Brain microvascular endothelial cell (primary cell): ENCODE data around the gene RUFY3.
"Not testable (repeated sequence)": the region's sequence is repeated elsewhere in the genome, so short reads cannot be mapped to it uniquely, and the experiment has no call there.

ENCODE experiments used
- DNase-seq: peaks from one replicate; pipeline ENCODE4 v3.0.0-alpha.2; 2020
- H3K27ac ChIP-seq: fragments of 250-450 bp; sonication (Bioruptor Pico); 2 replicates; pipeline ENCODE4 v1.5.1; 2020; ENCODE audit warnings: mild to moderate bottlenecking, moderate library complexity
- H3K27me3 ChIP-seq: fragments of 250-450 bp; sonication (Bioruptor Pico); replicated peaks from 2 replicates; pipeline ENCODE4 v1.5.1; 2020; ENCODE audit warnings: mild to moderate bottlenecking
- H3K36me3 ChIP-seq: fragments of 250-450 bp; sonication (Bioruptor Pico); replicated peaks from 2 replicates; pipeline ENCODE4 v1.5.1; 2020; ENCODE audit warnings: mild to moderate bottlenecking
- H3K4me3 ChIP-seq: 2 replicates; pipeline ENCODE4 v1.5.1; 2011; ENCODE audit warnings: low read depth, mild to moderate bottlenecking, control low read depth, low read length, moderate library complexity
- in situ Hi-C: cut with HindIII; loops from 2 replicates; pipeline ENCODE4 v1.10.0; 2017; ENCODE audit warnings: low sequenced_read_pairs, low pct_ligation_motif_present
- TF ChIP-seq, protein P1 (sequence below): IDR thresholded peaks from 2 replicates; pipeline ENCODE4 v1.5.1; 2011; ENCODE audit warnings: low read depth, mild to moderate bottlenecking, moderate library complexity, low read length, control low read depth, inconsistent platforms; ENCODE audit errors: missing control alignments

The RUFY3 gene

DNA sequence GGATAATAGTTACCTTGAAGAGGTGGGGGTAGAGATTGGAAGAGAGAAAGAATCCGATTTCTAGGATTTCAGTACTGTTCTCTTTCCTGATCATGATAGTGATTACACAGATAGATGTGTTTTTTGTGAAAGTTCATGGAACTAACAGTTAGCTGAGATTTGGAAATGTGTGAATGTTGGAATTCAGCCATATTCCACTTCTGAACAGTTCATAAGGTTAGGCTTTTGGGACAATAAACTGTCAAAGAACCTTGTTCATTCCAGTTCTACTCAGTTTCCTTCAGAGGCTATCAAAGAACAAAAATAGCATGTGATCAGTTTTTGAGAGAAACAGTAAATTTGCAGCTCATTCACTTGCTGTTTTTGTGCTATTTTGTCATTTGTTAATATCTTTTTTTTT, 43.6 kb downstream of the RUFY3 start:
- no peak overlapping the region for H3K4me3 ChIP-seq
- DNase-seq, result no peak
- peaks cover 27% of the 10 kb centered on the region for H3K36me3 ChIP-seq
- no peak overlapping the region for H3K27ac ChIP-seq
- TF ChIP-seq, protein P1, sequence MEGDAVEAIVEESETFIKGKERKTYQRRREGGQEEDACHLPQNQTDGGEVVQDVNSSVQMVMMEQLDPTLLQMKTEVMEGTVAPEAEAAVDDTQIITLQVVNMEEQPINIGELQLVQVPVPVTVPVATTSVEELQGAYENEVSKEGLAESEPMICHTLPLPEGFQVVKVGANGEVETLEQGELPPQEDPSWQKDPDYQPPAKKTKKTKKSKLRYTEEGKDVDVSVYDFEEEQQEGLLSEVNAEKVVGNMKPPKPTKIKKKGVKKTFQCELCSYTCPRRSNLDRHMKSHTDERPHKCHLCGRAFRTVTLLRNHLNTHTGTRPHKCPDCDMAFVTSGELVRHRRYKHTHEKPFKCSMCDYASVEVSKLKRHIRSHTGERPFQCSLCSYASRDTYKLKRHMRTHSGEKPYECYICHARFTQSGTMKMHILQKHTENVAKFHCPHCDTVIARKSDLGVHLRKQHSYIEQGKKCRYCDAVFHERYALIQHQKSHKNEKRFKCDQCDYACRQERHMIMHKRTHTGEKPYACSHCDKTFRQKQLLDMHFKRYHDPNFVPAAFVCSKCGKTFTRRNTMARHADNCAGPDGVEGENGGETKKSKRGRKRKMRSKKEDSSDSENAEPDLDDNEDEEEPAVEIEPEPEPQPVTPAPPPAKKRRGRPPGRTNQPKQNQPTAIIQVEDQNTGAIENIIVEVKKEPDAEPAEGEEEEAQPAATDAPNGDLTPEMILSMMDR, result no peak
- no peaks in the 10 kb centered on the region for H3K27me3 ChIP-seq
- in situ Hi-C loops, result no loop called here

DNA sequence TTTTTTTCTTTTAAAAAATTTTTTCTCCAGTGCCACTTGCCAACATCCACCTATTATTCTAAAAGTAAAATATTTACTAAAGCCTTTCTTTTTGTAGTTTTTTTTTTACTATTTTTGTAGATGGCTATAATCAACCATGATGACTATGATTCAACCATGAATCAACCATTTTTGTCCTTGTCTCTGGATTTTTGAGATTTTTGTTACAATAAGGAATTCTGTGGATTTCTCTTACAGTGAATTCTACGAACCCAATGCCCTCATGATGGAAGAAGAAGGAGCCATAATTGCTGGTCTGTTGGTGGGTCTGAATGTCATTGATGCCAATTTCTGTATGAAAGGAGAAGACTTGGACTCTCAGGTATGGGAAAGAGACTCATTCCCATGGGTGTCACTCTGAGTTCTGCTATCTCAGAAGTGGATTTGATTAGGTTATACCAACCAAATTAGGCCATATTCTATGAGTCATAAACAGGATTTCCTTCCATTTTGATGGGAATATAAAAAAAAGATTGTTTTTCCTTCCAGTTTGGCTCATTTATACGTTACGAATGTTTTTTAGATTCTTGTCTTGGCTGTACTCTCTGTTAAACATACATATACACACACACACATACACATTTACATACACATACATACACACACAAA, 46.7 kb downstream of the RUFY3 start:
- no peak overlapping the region for H3K4me3 ChIP-seq
- H3K36me3 ChIP-seq, result peaks cover 37% of the 10 kb centered on the region
- DNase-seq, result peak; percentile 8
- TF ChIP-seq, protein P1, result no peak
- in situ Hi-C loops, result no loop called here
- H3K27me3 ChIP-seq, result no peaks in the 10 kb centered on the region
- peak overlapping the region; percentile 69 for H3K27ac ChIP-seq

DNA sequence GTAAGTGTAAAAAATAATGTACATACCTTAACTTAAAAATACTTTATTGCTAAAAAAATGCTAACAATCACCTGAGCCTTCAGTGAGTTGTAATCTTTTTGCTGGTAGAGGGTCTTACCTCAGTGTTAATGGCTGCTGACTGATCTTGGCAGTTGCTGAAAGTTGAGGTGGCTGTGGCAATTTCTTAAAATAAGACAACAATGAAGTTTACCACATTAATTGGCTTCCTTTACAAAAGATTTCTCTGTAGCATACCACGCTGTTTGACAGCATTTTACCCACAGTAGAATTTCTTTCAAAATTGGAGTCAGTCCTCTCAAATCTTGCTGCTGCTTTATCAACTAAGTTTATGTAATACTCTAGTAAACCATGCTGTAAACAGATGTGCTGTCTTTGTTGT, 47.6 kb downstream of the RUFY3 start:
- H3K4me3 ChIP-seq, H3K27me3 ChIP-seq, H3K27ac ChIP-seq, in situ Hi-C loops, DNase-seq: not testable (repeated sequence)
- H3K36me3 ChIP-seq, result peaks cover 31% of the 10 kb centered on the region

DNA sequence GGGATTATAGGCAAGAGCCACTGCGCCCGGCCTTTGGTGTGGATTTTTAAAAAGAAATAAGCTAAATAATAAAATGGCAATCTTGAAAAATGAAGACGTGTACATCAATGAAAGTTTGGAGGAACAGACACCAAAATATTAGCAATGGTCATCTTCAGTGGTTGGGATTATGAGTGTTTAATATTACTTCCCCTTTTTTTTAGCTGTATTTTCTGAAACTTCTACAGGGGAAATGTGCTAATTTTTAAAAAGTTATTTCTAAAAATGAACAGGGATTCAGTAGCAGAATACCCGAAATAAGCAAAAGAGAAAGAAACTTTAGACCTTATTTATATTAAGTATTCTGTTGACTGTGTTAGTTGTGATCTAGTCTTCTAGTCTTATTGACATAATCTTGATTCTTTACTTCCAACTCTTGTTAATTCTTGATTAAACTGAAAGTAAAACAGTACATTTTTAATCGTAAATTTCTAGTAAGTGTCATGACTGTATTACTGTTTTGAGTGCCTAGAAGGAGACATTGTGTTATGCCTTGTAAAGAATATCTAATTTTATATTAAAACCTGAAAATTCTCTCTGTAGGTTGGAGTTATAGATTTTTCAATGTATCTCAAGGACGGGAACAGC, 51.3 kb downstream of the RUFY3 start:
- Histone ChIP-seq H3K27ac (no peak overlapping the region), H3K36me3 (peaks cover 27% of the 10 kb centered on the region), H3K4me3 (no peak overlapping the region), H3K27me3 (no peaks in the 10 kb centered on the region)
- in situ Hi-C loops, result no loop called here
- TF ChIP-seq, protein P1, result no peak
- no peak for DNase-seq

DNA sequence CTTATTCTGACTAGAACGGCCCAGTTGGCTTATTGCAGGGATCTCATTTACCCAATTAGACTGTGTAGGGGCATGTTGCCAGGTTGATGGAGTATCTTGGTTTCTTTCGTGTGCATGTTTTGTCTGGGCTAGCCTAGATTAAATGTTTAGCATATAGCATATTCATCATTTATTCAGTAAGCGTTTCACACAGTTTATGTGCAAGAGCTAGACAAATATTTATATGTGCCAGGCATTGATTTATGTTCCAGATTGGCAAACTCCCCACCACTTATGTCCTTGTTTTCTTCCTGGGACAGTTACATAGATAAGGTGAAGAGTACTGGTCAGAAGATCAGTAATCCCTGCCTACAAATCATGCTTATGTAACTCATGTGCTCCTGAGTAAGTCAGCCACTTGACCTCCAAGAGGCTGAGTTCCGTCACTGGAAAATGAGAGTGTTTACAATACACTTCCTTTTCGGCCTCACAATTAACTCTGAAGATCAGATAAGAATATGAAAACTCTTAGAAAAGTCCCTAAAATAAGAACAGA, 57.2 kb downstream of the RUFY3 start:
- no peak overlapping the region for H3K4me3 ChIP-seq
- H3K27me3 ChIP-seq, result no peaks in the 10 kb centered on the region
- H3K36me3 ChIP-seq, result peaks cover 15% of the 10 kb centered on the region
- in situ Hi-C loops, result no loop called here
- no peak overlapping the region for H3K27ac ChIP-seq
- TF ChIP-seq, protein P1, result no peak
- DNase-seq, result no peak

DNA sequence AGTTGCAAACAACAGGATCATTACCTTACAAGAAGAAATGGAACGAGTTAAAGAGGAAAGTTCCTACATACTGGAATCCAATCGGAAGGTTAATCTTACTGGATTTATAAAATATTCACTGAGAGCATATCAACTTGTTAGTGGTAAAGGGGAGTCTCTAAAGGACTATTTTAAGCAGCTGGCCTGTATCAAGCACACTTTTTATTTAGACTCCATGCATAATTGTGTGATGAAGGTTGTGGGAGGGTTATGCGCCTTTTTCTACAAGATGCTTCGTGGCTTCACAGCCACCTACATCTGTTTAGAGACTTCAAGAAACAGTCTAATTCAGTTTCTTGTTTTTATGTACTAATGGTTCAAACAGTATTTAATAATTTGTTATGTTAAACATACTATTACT, 61.3 kb downstream of the RUFY3 start:
- TF ChIP-seq, protein P1, result no peak
- Histone ChIP-seq H3K36me3 (peaks cover 18% of the 10 kb centered on the region), H3K4me3 (no peak overlapping the region), H3K27ac (no peak overlapping the region), H3K27me3 (no peaks in the 10 kb centered on the region)
- in situ Hi-C loops, result no loop called here
- no peak for DNase-seq
